DND-41 (cell line): ENCODE data around the gene PLBD1.

Experiments
- CTCF ChIP-seq: IDR thresholded peaks from 2 replicates; pipeline ENCODE4 v1.5.1; 2012; ENCODE audit warnings: borderline replicate concordance, low read length, moderate library complexity, mild to moderate bottlenecking; ENCODE audit not compliant: poor library complexity, severe bottlenecking; ENCODE audit errors: extremely low read depth
- EZH2 ChIP-seq: IDR thresholded peaks from 3 replicates; pipeline ENCODE4 v1.6.1; 2012; ENCODE audit warnings: borderline replicate concordance, low read depth, mild to moderate bottlenecking, moderate library complexity, low read length, inconsistent platforms; ENCODE audit not compliant: severe bottlenecking

- no peak for TF ChIP-seq CTCF
- no peak for TF ChIP-seq EZH2
Measured at GRCh38 chr12:14613718-14614117, 46.0 kb upstream of the PLBD1 start.
